LNCaP clone FGC (cell line): Measurements from ENCODE around the gene GPR42.
A peak's percentile ranks its signal among the peaks of the same experiment; 100 is the strongest.

ENCODE experiments used
- DNase-seq: peaks from one replicate; pipeline ENCODE4 v3.0.0-alpha.2; 2011; ENCODE audit warnings: low read depth
- H3K4me3 ChIP-seq: 2 replicates; pipeline ENCODE4 v1.5.1; 2011; ENCODE audit warnings: mild to moderate bottlenecking, low read depth, low read length, control low read depth
- CTCF ChIP-seq: IDR thresholded peaks from 2 replicates; pipeline ENCODE4 v1.5.1; 2012; ENCODE audit warnings: mild to moderate bottlenecking; ENCODE audit not compliant: control insufficient read depth, insufficient read depth; ENCODE audit errors: extremely low read depth

Gene GPR42

DNA sequence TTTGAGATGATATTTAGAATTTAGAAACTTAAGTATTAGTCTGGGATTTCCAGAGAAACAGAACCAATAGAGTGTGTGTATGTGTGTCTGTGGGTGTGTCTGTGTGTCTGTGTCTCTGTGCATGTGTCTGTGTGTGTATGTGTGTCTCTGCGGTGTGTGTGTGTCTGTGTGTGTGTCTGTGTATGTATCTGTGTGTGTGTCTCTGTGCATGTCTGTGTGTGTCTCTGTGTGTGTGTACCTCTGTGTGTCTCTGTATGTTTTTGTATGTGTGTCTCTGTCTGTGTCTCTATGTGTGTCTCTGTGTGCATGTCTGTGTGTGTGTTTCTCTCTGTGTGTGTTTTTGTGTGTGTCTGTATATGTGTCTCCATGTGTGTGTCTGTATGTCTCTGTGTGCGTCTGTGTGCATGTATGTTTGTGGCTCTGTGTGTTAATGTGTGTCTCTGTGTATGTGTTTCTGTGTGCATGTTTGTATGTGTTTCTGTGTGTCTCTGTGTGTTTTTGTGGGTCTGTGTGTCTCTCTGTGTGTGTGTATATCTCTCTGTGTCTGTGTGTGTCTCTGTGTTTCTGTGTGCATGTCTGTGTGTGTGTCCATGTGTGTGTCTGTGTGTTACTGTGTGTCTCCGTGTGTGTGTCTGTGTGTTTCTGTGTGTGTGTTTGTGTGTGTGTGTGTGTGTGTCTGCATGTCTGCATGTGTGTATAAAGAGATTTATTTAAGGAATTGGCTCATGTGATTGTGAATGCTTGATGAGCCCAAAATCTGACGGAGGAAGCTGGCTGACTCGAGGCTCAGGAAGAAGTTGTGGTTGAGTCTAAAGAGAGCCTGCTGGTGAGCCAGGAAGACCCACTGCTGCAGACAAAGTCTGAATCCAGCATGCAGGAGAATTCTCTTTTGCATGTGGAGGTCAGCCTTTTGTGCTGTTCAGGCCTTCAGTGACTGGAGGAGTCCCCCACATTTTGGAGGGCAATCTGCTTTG, 22.2 kb downstream of the GPR42 start:
- no peak for TF ChIP-seq CTCF
- no peak for DNase-seq
- H3K4me3 ChIP-seq, result no peak overlapping the region

- H3K4me3 ChIP-seq, result no peak overlapping the region
- DNase-seq, result peak; percentile 6
- TF ChIP-seq CTCF, result no peak
Observed at GRCh38 chr19:35395382-35396199, 24.7 kb downstream of the GPR42 start.

- TF ChIP-seq CTCF, result no peak
- DNase-seq, result no peak
- no peak overlapping the region for H3K4me3 ChIP-seq
Observed at GRCh38 chr19:35396240-35396885, 25.5 kb downstream of the GPR42 start.

- no peak for DNase-seq
- H3K4me3 ChIP-seq, result no peak overlapping the region
- TF ChIP-seq CTCF, result no peak
Observed at GRCh38 chr19:35397064-35397463, 26.2 kb downstream of the GPR42 start.

GRCh38 chr19:35398570-35398969, 27.7 kb downstream of the GPR42 start:
- TF ChIP-seq CTCF, result no peak
- H3K4me3 ChIP-seq, result no peak overlapping the region
- DNase-seq, result no peak

DNA sequence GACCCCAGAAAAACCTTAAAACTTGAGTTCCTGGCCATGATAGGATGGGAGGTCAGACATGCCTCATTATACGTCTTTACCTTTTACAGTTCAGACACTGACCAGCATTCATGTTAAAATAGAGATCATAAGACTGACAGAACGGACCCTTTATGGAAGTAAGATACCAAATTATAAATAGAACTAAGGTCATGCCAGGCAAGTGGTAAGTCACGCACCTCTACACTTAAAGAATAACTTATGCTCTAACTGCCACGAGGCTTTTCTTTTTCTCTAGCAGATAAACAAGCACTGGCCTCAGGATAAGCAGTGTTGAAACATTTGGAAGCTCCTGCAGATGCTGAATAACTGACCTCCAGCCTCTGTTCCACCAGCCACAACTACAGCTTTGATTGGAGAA, 28.4 kb downstream of the GPR42 start:
- H3K4me3 ChIP-seq, result no peak overlapping the region
- no peak for DNase-seq
- TF ChIP-seq CTCF, result no peak
